Non-pigmented ciliary epithelial cell (primary cell): Measurements from ENCODE around the gene U2SURP.
"Not testable (repeated sequence)": the region's sequence is repeated elsewhere in the genome, so short reads cannot be mapped to it uniquely, and the experiment has no call there.

Experiments used
- DNase-seq: peaks from one replicate; pipeline ENCODE4 v3.0.0-alpha.2; 2010; ENCODE audit warnings: low read depth

U2SURP gene

DNA sequence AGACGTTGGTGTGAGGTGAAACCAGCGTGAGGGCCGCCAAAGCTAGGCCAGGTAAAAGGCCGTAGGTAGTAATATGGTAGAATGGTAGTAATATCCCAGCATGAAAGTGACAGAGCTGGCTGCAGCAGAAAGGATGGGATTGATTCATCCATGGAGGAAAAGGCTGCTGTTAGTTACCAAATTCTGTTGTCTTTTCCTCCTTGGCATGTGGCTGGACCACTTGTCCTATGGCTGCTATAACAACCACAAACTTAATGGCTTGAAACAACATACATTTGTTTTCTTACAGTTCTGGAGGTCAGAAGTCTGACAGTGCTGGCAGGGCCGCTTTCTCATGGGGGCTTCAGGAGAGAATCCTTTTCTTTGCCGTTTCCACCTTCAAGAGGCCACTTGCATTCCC lies 70.4 kb downstream of the U2SURP start:
- DNase-seq = no peak

DNA sequence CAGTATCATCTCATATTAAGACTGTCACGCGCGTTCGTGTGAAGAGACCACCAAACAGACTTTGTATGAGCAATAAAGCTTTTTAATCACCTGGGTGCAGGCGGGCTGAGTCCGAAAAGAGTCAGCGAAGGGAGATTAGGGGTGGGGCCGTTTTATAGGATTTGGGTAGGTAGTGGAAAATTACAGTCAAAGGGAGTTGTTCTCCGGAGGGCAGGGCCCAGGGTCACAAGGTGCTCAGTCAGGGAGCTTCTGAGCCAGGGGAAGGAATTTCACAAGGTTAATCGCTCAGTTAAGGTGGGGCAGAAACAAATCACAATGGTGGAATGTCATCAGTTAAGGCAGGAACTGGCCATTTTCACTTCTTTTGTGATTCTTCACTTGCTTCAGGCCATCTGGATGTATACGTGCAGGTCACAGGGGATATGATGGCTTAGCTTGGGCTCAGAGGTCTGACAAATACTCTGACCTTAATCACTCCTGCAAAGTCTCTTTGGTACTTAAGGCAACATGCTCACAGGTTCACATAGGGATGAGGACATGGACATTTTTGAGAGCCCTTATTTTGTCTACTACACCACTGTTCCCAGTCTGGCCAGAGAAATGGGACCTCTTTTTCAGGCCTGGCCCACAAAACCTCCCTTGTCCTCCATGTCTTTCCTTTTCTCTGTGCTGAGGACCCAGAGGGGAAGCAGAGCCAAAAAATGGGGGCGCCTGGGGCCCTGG lies 71.1 kb downstream of the U2SURP start:
- not testable (repeated sequence) for DNase-seq

DNA sequence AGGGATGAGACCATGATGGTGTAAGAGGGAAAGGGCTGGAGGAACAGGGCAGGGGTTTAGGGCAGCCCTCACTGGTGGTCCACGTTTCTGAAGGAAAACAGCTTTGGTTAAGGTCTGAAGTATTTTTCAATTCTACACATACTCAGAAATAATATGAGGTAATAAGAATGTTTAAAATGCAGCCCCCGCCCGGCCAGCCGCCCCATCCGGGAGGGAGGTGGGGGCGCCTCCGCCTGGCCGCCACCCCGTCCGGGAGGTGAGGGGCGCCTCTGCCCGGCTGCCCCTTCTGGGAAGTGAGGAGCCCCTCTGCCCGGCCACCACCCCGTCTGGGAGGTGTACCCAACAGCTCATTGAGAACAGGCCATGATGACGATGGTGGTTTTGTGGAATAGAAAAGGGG lies 72.2 kb downstream of the U2SURP start:
- not testable (repeated sequence) for DNase-seq

DNA sequence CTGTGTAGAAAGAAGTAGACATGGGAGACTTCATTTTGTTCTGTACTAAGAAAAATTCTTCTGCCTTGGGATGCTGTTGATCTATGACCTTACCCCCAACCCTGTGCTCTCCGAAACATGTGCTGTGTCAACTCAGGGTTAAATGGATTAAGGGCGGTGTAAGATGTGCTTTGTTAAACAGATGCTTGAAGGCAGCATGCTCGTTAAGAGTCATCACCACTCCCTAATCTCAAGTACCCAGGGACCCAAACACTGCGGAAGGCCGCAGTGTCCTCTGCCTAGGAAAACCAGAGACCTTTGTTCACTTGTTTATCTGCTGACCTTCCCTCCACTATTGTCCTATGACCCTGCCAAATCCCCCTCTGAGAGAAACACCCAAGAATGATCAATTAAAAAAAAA lies 72.6 kb downstream of the U2SURP start:
- DNase-seq = not testable (repeated sequence)

DNA sequence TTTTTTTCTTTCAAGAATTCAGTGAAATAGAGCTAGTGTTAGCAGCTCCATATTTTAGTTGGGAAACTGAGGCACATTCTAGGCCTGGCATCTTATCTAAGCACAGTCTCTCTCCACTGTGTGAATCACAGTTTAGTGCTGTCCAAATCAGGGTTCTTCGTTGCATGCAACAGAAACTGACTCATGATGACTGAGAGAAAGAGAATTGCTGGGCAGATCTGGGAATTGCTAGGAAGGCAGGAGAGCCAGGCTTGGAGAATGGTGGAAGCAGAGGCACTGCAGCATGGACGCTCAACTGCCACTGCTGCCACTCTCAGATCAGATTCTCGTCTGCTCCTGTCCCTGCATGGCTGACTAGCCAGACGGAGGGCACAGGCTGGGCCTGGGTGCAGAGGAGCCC lies 77.5 kb downstream of the U2SURP start:
- peak; percentile 26 for DNase-seq

DNA sequence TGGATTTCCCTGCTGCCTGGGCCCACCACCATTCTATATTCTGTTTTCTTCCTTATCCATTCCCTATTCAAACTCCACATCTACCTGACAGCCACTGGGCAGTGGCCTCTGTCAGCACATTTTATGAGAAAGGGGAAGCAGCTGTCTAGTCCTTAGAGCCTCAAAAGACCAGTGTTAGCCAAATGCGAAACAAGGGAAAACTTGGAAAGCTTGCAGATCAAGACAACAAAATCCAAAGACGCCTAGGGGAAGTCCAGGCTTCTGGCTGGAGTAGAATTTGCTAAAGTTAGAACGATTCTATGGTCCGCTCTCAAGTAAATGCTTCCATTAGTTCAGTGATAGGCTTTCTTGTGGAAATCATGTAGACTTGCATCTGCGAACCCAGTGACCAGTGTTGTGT lies 78.8 kb downstream of the U2SURP start:
- DNase-seq = no peak

DNA sequence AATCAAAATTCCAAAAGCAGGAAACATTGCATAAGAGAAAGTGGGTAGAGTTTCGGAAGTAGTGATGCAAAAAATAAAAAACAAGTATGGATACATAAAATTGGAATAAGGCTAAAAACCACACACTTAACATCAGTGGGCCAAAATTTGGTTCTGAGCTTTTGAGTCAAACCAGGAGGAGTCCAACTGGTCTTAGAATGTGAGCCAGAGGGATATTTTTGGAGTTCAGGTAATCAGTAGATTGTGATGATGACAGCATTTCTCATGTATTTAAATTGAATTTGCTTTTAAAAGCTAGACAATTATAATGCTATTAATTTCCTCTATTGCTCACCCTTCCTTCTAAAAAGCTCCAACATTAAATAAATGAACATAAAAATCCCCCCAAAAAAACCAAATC lies 80.0 kb downstream of the U2SURP start:
- DNase-seq = no peak

DNA sequence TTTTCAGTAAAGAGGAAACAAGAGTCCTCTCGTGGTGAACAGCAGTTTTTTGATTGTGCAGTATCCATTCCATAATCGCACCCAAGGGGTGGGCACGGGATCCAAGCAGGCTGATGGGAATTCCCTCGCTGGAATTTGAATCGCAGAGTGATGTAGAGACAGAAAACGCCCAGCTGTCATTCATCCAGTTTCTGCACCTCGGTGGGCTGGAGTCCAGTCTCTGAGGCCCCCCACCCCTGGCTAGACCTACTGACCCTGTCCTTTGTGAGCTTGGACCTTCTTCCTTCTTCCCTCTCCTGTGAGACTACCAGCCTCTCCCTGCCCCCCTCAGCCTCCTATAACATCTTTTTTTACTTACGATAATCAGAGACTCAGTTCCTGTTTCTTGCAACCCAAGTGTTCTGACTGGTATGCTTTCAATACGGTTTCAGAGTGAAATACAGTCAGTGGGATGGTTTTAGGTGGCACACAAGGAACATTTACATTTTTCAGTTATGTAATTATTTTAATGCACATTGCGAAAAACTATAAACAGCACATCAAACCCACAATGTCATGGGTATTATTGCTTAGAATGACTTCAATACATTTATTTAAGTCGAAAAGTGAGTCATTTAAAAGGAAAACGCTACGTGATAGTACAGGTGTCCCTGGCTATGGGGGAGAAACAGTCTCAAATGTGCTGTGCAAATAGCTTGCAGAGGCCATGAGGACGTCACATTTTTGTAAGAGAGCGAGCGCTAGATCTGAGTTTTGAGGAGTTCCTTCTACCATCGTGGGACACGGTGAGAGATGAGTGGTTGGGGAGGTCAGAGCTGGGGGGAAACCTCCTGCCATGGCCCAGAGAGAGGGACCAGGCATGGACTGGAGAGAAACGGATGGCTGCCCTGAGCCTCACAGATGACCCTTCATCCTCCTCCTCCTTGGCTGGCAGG lies 80.7 kb downstream of the U2SURP start:
- DNase-seq = no peak

DNA sequence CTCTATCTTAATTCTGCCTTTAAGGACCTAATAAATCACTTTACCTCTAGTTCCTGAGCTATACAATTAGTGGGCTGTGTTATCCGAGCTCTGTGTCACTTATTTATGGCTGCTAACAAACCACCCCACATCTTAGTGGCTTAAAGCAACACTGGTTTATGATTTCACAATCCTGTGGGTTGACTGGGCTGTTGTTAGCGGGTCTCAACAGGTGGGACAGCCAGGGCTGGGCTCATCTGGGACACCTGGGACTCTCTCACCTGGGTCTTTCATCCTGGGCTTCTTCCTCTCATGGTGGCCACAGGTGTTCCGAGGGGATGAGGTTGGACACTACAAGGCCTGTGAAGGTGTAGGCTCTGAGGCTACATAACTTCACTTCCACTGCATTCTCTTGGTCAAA lies 82.4 kb downstream of the U2SURP start:
- DNase-seq = no peak

DNA sequence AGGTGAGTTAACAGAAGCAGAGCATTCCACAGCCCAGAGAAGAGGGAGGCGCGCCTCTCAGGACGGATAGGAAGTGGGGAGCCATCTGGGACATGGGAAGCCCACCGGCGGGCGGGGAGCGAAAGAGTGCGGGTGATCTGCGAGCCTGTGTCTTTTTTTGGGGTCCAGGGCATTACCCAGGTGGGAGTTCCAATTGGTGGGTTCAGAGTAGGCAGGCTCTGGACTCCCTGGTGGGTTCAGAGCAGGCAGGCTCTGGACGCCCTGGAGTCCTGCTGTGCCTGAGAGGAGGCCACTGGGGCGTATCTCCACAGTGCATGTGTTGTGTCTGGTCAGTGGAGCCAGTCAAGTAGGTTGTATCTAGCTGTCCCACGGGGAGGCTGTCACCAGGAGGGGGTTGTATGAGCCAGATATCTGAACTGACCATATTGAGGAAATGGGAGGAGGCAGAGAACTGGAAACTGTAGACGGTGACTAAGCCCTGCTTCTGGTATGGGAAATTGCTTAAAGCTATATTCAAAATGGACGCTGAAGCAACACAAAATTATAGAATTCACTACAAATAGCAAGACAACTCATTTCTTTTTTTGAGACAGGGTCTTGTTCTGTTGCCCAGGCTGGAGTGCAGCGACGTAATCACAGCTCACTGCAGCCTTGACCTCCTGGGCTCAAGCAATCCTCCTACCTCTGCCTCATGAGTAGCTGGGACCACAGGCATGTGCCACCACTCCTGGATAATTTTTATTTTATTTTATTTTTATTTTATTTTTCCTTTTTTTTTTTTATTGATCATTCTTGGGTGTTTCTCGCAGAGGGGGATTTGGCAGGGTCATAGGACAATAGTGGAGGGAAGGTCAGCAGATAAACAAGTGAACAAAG lies 83.7 kb downstream of the U2SURP start:
- DNase-seq = peak; percentile 51

DNA sequence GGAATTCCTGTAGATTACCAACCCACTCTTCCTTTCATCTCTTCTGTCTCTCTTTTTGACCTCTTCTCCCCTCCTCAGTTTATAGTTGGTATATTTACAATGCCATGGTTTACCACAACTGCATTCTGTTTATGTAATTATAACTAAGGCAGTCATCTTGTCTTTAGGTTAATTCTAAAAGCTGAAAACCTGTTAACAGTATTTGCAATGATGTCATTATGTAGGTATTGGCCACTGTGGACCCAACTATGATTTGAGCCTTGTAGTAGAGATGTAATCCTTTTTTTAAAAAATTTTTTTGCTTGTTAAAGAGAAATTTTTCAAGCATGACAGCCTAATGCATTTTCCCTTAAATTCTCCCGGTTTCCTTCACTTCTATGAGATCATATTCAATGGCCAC lies 87.5 kb downstream of the U2SURP start:
- no peak for DNase-seq

DNA sequence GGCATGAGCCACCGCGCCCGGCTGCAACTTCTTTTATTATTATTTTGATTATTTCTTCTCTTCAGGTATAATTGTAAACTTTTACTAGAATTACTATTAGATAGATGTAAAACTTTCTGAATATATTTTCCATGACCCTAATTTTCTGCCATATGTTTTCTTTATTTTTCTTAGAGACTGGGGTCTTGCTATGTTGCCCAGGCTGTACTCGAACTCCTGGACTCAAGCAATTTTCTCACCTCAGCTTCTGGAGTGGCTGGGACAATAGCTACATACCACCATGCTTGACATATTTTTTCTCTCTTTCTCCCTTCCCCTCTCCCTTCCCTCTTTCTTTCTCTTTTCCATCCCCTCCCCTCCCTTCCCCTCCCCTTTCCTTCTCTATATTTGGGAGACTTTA lies 88.6 kb downstream of the U2SURP start:
- no peak for DNase-seq

DNA sequence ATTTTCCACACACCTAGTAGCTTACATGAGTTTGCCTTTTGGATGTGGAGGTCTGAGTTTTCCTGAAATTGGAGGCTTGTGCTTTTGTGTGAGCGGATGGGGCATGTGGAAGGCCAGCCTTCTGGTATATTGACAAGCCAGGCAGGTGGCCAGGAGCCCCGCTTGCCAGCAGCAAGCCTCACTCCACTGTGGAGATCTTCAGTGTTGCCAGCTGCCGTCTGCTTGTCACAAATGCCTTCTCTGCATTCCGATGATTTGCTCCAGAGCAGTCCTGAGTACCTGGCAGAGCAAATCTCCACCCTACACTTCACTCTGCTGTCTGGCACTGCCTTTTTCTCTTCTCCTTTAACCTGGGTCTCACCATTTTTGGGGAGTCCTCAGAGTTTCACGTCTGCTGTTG lies 89.1 kb downstream of the U2SURP start:
- DNase-seq = no peak

DNA sequence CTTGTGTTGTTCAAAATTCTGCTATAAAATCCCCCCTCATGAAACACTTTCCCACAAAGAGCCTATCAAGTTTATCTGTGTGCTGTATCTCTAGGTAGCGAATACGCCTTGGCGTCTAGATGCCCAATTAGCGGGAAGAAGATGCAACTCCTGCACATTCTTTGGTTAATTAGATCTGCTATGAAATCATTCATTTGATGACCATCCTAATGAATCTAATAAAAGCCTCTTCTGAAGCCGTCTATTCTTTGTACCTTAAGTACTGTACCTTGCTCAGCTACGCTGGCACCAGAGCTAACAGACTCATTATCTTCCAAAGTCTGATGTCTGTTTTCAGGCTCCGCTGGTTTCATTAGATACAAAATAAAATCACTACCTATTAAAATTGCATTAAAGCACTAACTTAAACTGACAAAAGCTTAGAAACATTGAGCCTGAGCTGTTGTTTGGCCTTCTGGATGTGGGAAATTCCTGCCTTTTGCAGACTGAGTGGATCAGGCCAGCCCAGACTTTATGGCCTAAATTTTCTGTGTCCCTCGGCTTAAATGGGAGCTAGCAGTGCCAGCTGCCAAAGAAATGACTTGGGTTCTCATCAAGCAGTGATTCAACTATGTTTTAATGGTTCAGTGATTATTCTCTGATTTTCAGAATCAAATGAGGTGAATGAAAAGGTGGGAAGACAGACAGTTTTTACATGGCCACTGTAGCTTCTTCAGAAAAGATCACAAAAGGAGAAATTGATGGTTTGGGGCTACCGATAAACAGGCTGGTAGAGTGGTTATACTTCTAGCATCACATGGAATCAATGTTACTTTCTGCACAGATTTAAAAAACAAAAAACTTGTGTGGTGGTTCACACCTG lies 89.8 kb downstream of the U2SURP start:
- no peak for DNase-seq

DNA sequence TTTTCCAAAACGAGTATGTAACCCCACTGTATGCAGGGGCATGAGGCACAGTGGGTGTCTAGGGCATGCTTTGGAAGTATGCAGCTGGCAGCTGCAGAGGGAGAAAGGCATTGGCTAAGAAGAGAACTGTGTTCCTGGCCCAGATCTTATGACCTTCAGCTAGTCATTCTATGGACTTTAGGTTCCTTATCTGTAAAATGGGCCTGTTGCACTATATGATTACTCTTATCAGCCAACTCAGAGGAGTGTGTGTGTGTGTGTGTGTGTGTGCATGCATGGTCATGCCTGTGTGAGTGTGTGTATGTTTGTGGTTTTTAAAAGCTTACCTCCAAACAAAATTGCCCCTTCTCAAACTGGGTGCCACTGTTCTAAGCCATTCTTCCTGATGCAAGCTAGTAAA lies 90.8 kb downstream of the U2SURP start:
- no peak for DNase-seq

DNA sequence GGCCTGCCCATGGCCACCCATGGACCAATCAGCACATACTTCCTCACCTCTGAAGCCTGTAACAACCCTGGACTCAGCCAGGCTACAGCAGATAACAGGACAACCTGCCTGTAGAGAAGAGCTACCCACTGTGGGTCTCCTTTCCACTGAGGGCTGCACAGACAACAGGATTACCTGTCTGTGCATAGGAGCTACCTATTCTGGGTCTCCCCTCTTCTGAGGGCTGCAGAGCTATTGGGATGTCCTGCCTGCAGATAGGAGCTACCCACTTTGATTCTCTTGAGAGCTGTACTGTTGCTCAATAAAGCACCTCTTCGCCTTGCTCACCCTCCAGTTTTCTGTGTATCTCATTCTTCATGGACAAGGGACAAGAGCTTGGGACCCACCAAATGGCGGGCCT lies 94.4 kb downstream of the U2SURP start:
- no peak for DNase-seq

DNA sequence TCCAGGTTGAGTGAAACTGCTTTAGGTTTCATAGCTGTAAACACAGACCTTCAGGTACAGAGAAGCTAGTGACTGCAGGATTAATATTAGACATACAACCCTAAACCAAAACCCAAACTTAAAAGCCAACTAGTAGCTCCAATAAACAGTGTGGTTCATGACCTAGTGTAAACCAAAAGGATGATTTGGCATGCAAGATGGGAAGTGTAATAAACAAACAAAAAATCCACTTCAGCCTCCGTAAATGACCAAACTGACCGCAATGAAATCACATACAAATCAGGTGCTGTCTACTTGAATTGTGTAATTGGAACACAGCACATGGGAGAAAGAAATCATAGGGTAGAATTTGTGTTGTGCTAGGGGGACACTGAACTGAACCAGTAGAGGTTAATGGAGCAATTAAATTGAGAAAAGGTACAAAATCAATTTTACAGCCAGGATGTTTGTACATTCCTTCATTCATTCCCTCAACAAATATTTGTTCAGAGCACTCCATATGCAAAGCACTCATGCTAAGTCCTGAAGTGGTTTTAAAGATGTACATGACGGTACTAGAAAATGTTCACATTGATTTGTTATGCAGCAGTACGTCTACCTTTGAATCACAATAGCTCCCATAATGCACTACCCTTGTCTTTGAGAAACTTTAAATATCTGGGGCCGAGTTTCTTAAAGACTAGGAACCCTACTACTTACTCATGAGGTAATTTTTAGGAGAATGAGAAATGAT lies 96.8 kb downstream of the U2SURP start:
- no peak for DNase-seq

DNA sequence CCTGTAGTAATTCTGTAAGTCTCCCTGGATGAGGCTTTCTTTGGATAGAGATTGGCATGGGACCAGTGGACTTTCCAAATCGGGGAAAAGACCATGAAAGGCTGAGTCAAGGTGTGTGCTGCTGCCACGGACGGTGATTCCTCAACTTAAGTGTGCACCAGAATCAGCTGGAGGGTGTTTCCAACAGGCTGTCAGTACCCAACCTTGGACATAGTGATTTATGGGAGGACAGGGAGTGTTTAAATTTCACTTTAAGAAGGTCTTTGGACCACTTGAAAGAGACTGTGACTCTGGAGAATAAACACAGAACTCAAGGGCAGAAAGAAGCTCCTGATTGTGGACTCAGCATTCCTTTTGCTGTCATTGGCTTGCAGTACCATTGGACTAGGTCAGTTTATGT lies 97.8 kb downstream of the U2SURP start:
- DNase-seq = no peak

DNA sequence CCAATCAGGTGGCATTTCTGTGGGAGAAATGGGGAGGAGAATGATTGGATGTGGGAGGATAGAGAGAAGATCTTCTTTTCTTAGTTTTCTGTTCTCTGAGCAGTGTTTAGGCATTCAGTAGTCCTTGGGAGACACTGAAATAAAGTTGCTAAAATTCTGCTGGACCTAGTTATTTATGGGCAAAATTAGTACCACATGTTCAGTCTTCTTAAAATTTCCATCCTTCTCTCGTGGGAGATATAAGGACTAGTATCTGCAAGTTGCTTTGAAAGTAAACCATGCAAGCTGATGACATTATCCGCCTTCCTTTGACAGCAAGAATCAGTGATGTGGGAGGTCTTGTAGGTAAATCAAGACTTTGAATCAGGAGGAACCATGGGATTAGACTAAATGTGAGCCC lies 98.3 kb downstream of the U2SURP start:
- DNase-seq = no peak

DNA sequence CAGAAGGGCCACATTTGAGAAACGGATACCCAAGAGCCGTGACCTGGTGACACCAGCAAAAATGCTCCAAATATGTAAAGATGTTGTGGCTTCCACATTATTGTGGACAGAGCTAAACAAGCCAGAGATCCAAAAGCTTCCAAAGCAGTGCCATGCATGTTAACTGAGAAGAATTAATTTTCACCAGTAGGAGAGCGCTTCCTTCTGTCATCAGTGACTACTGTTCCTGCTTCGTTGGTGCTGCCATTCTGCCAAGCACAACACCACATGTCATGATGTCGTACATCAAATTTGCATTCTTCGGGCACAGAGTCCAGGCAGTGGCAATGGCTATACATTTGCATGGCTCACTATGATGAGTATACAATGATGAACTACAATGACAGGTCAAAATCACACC lies 99.1 kb downstream of the U2SURP start:
- DNase-seq = no peak
